Raji (cell line): ENCODE measurements around the gene UNC93B1.

Source experiments
- POLR2A ChIP-seq: IDR thresholded peaks from 2 replicates; pipeline ENCODE4 v1.6.1; 2011; ENCODE audit warnings: low read depth, low read length, control low read depth; ENCODE audit not compliant: insufficient read depth

UNC93B1 gene

DNA sequence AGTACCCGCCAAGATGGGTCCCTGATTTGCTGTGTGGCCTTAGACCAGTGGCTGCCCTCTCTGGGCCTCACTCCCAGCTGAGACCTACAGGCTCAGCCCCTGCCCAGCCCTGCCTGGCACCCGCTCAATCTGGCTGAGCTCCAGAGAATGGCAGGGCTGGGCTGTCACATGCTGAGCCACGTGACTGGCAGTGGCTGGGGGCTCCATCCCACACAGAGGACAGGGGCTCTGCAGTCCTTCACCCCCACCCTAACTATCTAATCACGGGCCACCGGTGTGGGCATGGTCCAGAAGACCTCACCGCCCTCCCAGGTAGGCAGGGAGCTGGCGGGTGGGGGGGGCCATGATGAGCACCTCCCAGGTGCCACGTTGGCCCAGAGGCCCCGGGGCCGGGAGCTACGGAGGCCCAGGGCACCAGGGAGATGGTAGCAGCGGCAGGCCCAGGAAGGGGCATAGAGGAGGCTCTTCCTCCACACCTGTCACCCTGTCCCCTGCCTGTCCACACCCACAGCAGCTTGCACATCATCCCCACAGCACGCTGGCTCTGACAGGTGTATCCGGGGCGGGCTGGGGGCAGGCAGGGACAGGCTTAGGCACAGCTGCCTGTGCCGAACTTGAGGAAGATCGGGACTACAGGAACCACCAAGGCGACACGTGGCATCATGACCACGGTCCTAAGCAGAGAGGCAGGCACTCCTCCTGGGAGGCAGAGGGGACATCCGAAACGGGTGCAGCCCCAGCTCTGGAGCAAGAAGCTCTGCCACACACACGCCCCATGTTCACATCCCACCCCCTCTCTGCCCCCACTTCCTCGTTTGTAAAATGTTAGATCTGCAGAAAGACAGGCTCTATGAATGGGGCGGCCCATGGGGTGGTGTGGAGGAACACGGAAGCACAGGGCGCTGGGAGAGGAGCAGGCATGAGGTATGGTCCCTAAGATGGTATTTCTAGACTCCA, 4.8 kb upstream of the UNC93B1 start:
- peak; percentile 74 for TF ChIP-seq POLR2A

DNA sequence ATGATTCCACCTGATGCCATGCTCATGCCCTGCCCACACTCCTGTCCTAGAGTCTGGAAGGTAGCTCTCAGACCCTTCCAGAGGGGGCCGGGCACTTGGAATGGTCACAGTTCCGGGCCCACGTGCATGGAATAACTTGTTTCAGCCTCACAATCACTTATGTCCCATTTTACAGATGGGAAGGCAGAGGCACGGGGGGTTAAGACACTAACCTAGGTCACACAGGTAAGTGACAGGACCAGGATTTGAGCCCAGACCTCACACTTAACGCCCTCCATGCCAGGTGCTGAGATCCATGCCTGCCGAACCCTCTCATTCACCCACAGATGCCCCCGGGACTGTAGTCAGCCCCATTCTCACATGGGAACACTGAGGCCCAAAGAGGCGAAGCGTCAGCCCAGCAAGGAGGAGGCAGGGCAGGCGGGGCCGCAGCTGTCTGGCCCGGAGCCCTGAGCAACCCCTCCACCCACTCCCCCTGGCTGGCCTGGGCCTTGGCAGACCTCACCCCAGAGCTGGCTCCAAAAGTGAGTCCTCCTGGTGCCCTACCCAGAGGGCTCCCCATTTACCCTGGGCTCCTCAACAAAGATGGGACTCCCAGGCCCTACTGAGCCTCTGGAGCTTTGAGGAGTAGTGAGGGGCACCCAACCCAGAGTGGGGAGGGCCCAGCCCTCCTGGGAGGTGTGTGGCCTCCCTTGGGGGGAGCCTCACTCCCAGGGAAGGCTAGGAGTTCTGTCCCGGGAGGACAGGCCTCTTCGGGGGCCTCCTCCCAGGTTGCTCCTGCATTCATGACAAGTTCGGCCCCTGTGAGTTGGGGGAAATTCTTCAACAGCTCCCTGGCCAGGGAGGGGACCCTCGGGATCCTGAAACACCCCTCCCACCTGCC, 3.8 kb upstream of the UNC93B1 start:
- no peak for TF ChIP-seq POLR2A

DNA sequence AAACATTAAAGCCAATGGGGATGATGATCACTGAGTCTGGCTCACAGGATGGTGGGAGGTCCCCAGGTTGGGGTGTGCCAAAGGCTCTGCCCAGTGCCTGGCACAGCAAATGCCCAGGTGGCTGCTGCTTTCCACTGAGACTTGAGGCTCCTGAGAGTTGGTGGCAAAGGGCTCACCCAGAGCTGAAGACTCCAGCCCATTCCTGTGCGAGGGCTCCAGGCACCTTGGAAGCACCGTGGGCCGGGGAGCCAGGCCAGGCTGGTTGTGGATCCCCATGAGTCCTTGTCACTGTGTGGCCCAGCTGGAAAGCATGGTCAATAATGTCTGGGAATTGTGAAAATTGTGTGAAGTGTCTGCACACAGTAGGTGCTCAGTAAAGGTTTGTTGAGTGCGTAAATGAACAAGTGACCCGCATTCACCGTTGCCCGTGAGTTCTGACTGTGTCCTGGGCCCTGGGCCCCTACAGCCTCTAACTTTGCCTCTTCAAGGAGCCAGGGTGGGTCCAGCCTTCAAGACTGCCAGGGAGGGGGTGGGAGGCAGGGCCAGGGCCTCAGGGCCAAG, 2.8 kb upstream of the UNC93B1 start:
- no peak for TF ChIP-seq POLR2A

DNA sequence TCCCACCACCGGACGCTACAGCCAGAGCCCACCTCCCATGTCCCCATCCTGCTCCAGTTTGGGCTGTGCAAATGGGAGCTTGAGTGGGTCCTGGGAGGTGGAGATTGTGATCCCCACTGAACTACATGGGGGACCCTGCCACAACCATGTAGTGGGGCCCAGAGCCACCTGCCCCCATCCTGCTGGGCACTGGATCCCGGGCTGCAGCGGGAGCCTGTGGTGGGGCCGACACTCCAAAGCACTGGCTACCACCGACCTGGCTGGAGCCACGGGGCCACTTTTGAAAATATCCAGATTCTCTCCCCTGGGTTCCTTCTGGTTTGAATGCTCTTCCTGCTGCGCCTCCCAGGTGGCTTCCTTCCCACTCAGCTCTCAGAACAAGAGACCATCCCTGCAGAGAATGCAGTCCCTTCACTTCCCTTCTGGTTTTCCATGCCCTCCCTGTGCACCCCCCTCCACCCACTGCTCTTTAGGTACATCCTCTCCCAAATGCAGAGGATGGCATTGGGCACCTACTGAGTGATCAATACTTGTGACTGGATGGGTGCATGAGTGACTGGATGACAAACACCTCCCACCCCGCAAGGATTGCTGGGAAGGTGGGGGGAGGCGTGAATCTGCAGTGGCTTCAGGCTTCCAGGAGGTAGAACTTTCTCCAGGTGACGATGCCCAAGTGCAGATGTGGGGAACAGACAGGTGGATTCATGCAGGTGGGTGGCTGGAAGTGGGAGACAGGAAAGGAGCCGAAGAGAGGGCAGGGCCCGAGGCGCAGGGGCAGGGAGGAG, 846 bp upstream of the UNC93B1 start:
- TF ChIP-seq POLR2A, result no peak

DNA sequence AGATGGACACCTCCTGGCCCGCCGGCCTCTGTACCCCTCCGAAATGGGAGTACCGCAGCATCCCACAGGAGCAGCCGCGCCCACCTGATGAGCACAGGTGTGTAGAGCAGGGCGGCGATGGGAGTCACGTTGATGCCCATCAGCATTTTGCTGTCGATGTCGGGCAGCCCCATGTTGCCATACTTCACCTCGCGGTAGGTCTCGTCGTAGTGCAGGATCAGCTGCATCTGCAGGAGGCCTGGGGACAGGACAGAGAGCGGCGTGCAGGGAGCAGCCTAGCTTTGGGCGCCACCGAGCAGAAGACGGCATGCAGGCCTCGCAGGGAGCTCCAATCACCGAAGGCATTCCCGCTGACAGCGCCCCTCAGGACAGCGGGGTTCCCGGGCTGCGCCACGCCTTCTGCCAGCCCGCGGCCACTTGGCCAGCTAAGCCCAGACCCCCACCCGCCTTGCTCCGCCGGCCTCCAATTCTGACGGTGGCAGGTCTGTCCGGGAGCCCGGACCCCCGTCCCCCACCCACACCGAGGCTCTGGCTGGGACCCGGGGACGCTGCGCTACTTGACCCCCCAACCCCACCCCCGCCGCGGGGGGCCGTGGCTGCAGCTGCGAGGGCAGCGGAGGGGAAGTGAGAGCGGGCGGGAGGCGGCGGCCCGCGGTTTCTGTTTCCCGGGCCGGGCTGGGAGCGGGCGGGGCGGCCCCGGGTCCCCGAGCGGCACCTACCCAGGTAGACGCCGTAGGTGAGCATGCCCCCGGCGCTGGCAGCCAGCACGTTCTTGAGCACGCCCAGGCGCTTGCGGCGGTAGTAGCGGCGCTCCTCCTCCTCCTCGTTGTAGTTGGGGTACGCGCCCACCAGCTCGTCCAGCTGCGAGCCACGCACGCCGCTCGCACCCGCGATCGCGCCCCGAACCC, 705 bp downstream of the UNC93B1 start:
- peak; percentile 53 for TF ChIP-seq POLR2A

DNA sequence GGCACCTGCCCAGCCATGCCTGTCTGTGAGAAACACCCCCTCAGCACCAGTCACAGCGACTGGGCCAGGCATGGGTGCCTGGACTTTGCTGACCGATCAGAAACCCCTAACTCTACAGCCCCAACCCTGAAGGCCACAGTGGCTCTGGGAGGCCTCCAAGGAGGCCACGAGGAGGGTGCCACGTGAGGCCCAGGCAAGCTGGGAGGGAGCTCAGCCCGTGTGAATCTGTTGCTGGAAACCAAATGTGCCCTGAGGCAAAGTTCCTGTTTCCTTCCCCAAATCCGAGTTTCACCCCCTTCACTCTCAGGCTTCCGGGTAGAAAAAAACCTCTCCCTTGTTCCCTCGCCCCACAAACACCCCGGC, 1.3 kb downstream of the UNC93B1 start:
- no peak; the same call in 1 of the 2 replicates for TF ChIP-seq POLR2A

DNA sequence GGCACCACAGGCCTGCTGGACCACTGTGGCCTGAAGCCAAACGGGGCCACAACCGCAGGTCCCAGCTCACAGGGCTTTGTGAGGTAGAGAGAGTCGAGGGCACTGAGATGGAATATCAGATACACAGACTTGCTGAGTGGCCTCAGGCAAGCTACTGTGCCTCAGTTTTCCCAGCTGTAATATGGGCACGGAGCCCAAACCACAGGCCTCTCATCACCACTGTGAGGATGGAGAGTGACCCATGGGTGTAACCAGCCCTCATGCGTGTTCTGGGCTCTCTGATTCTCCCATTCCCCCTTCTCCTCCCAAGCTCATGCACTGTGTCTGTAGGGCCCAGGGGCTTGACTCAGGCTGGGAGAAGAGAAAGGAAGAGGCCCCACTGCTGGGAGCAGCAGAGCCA, 4.2 kb downstream of the UNC93B1 start:
- no peak for TF ChIP-seq POLR2A

DNA sequence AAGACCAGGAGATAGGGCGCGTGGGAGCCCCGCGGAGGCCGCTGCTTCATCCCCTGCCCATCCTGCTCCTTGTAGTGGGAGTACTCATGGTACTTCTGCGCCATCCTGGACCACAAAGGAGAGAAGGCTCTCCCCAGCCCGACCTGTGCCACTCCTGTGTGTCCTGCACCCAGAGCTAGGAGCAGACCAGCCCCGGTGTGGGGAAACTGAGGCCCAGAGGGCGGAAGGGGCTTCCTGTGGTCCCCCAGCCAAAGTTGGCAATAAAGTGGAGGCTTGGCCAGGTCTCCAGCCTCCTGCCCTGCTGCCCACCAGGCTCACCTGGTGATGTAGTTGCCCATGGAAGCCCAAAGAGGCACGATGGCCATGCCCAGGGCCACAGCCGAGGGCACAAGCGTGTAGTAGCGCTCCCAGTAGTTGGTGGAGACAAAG, 4.7 kb downstream of the UNC93B1 start:
- TF ChIP-seq POLR2A, result no peak

DNA sequence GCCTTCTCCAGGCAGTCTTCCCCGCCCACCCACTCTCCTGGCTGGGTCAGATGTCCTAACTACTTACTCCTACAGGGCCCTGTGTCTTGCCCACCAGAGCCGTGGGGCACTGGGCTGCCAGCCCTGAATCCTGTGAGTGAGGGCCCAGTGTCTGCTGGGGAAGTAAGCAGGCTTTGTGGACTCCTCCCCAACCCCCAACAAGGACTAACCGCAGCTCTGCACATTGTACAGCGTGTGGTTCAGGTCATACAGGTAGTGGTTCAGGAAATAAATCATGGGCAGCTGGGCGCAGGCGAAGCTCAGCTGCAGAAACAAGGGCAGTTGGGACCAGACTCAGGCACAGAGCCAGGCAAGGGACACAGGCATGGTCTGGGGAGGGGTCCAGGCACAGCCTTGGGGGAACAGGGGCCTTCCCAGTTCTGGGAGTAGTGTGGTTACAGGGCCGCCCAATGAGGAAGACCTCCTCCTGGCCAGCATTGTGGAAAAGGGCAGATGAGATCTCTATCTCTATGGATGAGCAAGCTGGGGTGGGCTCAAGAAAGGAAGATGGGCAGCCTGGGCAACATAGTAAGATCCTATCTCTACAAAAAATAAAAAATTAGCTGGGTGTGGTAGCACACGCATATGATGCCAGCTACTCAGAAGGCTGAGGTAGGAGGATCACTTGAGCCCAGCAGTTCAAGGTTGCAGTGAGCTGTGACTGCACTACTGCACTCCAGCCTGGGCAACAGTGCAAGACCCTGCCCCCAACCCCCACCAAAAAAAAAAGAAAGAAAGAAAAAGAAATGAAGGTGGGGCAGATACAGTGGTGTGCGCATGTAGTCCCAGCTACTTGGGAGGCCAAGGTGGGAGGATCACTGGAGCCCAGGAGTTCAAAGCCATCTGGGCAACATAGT, 5.5 kb downstream of the UNC93B1 start:
- TF ChIP-seq POLR2A, result no peak

DNA sequence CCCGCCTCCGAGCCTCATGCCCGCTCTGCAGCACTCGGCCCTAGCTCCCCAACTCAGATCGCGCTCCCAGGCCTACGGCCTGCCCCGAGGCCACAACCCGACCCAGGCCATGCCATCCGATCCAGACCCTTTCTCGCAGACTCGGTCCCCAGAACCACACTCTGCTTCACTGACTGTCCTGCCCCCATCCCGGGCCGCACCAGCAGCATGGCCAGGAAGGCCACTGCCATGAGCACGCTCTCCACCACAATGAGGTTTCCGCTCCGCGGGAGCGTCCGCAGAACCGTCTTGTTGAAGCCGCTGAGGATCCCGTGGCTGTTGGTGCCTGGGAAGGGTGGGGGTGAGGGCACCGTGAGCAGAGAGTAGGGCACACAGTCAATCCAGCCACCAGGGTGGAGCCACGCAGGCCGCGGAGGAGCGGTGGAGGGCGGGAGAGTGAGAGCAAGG, 6.4 kb downstream of the UNC93B1 start:
- TF ChIP-seq POLR2A, result no peak

DNA sequence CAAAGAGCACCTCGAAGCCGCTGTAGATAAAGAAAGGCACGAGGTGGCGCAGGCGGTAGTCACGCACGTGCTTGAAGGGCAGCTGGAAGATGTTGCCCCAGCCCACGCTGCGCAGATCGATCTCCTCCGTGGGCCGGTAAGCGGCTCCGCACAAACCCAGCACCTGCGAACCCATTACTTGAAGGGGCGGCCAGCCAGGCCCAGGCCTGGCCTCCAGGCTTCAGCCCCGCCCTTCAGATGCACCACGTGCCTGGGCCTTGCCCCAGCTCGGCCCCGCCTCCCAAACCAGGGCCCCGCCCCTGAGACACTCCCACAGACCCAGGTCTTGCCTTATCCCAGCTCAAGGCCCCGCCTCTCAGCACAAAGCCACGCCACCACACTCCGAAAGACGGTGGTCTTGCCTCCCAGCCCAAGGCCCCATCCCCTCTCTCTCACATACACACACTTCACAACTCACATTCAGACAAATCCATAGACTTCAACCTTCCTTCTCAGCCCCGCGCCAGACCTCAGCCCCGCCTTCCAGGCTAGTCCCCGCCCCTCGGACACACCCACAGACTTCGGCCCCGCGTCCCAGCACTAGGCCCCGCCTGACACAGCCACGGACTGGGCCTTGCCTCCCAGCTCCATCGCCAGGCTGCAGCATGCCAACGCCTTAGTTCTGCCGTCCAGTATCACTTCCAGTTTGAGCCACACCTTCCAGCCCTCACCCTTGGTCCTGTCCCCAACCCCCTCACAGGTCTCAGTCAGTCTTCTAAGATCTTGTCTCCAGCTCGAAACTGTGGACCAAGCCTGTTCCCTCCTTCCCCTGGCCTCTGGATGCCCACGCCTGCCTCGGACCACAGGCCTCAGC, 7.0 kb downstream of the UNC93B1 start:
- TF ChIP-seq POLR2A, result no peak

DNA sequence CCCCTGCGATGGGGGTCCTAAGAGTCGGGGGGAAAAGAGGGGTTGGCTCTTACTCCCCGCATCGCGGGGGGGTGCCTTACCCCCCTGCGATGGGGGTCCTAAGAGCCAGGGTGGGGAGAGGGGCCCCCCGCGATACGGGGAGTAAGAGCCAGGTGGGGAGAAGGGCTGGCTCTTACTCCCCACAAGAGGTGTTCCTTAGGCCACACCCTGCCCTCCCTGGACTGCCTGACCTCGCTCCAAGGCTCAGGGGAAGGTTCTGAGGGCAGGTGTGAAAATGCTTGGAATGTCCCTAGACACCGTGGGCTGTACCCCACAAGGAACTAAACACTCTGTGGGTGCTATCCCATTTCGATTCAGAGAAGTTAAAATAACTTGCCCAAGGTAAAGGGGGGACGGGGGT, 7.8 kb downstream of the UNC93B1 start:
- no peak for TF ChIP-seq POLR2A
